Measurements from ENCODE around the gene SCGB1D2.
"Not testable (repeated sequence)": the region's sequence is repeated elsewhere in the genome, so short reads cannot be mapped to it uniquely, and the experiment has no call there.

Gene SCGB1D2

GRCh38 chr11:62242021-62242420 is at the start of gene SCGB1D2:
SCGB1D2 (plus strand) TSS chr11:62242239; CDS start chr11:62242308, 69 bp downstream.
- no peak for DNase-seq (ENCODE audit: low read depth)

GRCh38 chr11:62193952-62194351 is 48.1 kb upstream of the SCGB1D2 start:
- no peak for DNase-seq (ENCODE audit: low read depth)

DNA sequence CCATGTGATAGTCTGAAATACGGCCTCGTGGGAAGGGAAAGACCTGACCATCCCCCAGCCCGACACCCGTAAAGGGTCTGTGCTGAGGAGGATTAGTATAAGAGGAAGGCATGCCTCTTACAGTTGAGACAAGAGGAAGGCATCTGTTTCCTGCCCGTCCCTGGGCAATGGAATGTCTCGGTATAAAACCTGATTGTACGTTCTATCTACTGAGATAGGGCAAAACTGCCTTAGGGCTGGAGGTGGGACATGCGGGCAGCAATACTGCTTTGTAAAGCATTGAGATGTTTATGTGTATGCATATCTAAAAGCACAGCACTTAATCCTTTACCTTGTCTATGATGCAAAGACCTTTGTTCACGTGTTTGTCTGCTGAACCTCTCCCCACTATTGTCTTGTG is 47.0 kb upstream of the SCGB1D2 start:
- DNase-seq (ENCODE audit: low read depth): not testable (repeated sequence)

- no peak for DNase-seq (ENCODE audit: low read depth)
These were observed 46.1 kb upstream of the SCGB1D2 start for GRCh38 chr11:62195945-62196344.

GRCh38 chr11:62197400-62197799 is 44.6 kb upstream of the SCGB1D2 start:
- not testable (repeated sequence) for DNase-seq (ENCODE audit: low read depth)

- no peak for DNase-seq (ENCODE audit: low read depth)
These were observed 40.7 kb upstream of the SCGB1D2 start for GRCh38 chr11:62201376-62201775.

DNA sequence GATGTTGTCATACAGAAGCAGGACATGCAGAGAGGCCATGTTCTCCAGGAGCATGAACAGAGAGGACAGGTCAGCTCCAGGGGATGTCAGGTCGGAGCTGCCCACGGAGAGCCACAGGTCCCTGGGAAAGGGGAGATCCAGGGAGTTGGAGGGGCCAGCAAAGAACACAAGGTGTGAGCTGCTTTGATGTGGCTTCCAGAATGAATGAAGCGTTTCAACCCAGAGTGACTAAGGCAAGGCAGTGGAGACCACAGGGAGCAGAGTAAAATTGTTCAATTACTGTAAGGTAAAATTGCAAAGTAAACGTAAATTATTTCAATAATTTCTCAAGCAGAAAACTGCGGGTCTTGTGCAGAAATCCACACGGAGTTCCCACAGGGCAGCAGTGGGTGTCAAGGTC is 39.1 kb upstream of the SCGB1D2 start:
- no peak for DNase-seq (ENCODE audit: low read depth)

DNA sequence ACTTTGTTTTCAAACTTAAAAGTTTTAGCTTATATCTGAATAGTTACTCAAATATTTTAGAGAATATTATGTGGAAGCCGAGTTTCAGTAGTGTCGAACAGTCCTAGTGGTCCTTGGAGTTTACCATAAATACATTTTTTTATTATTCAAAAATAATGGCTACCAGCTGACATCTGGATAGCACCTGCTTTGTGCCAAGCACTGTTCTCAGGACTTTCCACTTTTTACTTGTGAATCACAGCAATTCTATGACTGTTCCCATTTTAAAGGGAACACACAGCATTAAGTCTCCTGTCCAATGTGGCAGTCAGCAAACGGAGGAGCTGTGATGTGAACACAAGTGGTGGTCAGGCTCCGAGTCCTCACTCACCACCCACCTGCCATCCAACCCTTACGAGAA is 37.6 kb upstream of the SCGB1D2 start:
- no peak for DNase-seq (ENCODE audit: low read depth)

DNA sequence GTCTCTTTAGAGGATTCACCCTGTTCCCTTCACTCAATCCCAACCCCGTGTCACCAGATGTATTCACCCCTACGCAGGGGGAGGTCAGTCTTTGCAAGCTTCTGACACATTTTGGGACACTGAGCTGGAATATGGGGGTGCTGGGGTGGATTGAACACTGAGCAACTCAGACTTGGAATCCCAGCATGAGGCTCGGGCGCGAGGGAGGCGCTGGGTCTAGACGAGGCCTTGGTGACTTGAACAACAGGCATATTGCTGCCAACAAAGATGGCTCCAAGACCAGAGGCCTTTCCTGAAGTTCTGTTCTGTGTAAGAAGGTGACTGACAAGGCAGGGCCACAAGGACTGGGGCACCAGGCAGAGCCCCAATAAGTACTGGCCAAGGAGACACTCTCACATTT is 36.6 kb upstream of the SCGB1D2 start:
- DNase-seq (ENCODE audit: low read depth): no peak

DNA sequence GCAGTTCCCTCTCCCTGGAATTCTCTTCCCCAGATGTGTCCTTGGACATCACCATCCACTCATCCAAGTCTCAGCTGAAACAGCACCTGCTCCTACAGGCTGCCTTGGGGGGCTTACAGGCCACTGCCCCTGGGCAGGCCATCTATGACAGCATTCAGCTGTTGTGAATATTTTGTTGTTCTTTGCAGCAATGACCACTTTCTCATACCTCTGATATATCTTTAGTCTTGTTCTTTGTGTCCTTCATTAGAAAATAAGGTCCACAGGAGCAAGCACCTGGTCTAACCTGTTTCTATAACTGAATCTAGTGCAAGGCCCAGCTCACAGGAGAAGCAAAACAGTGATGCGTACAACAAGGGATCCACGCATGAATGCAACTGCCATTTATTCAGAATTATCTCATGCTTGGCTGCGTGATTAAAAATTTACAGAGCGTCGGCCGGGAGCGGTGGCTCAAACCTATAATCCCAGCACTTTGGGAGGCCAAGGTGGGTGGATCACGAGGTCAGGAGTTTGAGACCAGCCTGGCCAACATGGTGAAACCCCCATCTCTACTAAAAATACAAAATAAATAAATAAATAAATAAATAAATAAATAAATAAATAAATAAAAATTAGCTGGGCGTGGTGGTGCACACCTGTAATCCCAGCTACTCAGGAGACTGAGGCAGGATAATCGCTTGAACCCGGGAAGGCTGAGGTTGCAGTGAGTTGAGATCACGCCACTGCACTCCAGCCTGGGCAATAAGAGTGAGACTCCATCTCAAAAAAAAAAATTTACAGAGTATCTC is 35.6 kb upstream of the SCGB1D2 start:
- DNase-seq (ENCODE audit: low read depth): not testable (repeated sequence)

GRCh38 chr11:62208785-62209144 is 33.3 kb upstream of the SCGB1D2 start:
- no peak for DNase-seq (ENCODE audit: low read depth)

DNA sequence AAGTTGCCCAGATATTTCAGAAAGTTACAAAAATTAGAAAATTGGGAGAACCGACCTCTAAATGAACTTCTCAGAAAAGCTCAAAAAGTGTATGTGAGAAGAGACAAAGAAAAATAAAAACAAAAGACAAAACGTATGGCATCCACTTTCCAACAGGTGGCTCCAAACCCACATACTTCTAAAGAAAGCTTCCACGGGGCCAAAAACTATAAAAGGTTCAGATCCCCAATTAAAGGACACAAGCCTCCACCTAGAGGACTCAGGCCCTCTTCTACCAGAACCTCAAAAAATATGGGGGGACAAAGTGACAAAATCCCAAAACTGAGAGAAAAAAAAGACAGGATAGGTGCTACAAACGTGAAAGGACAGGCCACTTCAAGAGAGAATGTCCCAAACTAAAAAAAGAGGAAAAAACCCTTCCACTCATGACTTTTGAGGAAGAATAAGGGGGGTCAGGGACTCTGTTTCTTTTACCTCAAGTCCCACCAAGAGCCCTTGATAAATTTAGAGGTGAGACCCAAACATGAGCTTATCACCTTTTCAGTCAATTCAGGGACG is 24.8 kb upstream of the SCGB1D2 start:
- DNase-seq (ENCODE audit: low read depth): no peak

DNA sequence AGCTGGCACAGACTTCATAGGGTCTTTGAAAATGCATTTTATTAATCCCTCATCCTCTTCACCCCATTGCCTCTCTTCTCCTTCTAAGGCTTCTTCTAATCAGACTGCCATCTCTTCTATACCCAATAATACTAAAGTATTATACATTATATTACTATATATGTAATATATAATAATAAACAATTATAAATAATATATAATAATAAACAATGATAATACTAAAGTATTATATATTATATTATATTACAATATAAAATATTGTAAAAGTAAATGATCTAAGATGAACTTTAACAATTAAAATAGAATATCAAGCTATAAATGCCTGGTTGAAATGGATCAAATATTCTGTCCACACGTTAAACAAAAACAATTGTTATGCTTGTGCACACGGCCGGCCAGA is 20.5 kb upstream of the SCGB1D2 start:
- no peak for DNase-seq (ENCODE audit: low read depth)

GRCh38 chr11:62223095-62223494 is 18.9 kb upstream of the SCGB1D2 start:
- DNase-seq (ENCODE audit: low read depth): no peak

GRCh38 chr11:62233730-62234129 is 8.3 kb upstream of the SCGB1D2 start:
- DNase-seq (ENCODE audit: low read depth): no peak

DNA sequence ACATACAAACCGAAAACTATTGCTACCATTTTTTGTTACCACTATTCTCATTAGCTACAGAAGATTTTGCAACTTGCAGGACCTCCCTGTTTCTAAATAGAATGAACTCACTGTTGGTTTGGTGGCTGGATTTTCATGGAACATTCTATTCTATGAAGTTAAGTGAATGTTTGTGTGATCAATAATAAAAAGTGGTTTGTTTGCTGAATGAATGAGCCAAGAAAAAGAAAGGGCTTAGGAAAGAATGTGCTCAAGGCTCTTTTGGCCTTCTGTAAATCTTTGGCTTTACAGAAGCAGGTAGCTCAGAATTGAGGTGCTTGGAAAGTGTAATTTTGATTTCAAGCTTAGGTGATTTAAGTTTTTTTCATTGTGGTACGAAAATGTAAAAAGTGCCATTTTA is 5.9 kb upstream of the SCGB1D2 start:
- DNase-seq (ENCODE audit: low read depth): no peak

DNA sequence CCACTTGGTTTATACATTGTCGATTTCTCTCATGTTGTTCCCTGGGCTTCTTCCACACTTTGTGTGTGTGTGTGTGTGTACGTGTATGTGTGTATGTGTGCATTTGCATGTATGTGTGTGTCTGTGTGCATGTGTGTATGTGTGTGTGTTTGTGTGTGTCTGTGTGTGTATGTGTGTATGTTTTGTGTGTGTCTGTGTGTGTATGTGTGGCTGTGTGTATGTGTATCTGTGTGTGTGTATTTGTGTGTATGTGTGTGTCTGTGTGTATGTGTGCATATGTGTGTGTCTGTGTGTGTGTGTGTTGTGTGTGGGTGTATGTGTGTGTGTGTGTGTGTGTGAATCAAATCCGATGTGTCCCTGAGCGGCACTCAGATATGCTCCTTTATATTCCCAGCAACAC is 4.5 kb upstream of the SCGB1D2 start:
- DNase-seq (ENCODE audit: low read depth): no peak

GRCh38 chr11:62238151-62238550 is 3.9 kb upstream of the SCGB1D2 start:
- no peak for DNase-seq (ENCODE audit: low read depth)

- no peak for DNase-seq (ENCODE audit: low read depth)
These were observed 944 bp upstream of the SCGB1D2 start for GRCh38 chr11:62241095-62241494.

- DNase-seq (ENCODE audit: low read depth): no peak
These were observed 3.3 kb downstream of the SCGB1D2 start for GRCh38 chr11:62245271-62245753.

DNA sequence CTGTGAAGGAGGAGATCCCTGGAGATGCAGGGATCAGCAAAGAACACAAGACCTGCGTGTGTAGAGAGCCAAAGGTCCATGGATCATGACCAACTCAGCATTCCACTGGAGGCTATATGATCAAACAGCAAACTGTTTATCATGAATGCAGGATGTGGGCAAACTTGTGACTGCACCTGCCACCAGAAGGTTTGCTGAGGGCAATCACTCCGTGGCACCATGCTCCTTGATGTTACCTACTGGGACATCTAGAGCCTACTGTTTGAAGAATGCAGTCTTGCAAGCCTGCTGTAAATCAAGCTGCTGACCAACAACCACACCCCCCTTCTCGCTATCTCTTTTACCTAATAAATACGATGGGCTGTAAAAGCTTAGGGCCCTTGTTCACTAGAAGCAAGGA is 9.7 kb downstream of the SCGB1D2 start:
- DNase-seq (ENCODE audit: low read depth): no peak

DNA sequence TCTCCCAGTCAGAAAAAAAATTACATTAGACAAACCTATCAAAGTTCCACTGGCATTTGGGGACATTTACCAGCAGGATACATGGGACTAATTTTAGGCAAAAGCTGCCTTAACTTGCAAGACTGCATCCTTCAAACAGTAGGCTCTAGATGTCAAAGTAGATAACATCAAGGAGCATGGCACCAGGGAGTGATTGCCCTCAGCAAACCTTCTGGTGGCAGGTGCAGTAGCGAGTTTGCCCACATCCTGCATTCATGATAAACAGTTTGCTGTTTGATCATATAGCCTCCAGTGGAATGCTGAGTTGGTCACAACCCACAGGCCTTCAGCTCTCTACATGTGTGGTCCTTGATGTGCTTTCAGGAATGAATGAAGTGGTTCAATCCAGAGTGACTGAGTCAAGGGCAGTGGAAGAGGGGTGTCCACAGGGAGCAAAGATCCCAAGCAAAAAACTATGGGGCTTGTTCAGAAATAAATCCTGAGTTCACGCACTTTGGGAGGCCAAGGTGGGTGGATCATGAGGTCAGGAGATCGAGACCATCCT is 12.0 kb downstream of the SCGB1D2 start:
- DNase-seq (ENCODE audit: low read depth): no peak

- no peak for DNase-seq (ENCODE audit: low read depth)
These were observed 14.2 kb downstream of the SCGB1D2 start for GRCh38 chr11:62256281-62256680.

Measured in HS-27A (cell line).